Right atrium auricular region (tissue), 2 donors: ENCODE results near the gene KCNIP1. TPM values are rescaled to one million over a fixed set of nuclear protein-coding genes. Genes with fewer than 3 reads are reported as not detected.

Experiments used
- DNase-seq: peaks from one replicate; pipeline ENCODE4 v3.0.0-alpha.2; 2019; ENCODE audit warnings: low spot score
- H3K27ac ChIP-seq, 2 donors: fragments of 200-600 bp; sonication (generic); 1 replicate in 1 of 2; 2 replicates in 1 of 2; pipeline ENCODE4 v1.5.1; 2016 to 2019
- H3K27me3 ChIP-seq, 2 donors: fragments of 200-600 bp; sonication (generic); one replicate each; pipeline versions ENCODE4 v1.5.1 to v1.6.0; 2017 to 2019
- H3K36me3 ChIP-seq: fragments of 200-600 bp; sonication (generic); one replicate; pipeline ENCODE4 v1.5.1; 2016
- H3K4me1 ChIP-seq, 2 donors: fragments of 200-600 bp; sonication (generic); one replicate each; pipeline versions ENCODE4 v1.5.1 to v1.6.0; 2017 to 2019
- H3K4me3 ChIP-seq, 2 donors: fragments of 200-600 bp; sonication (generic); 1 replicate in 1 of 2; 2 replicates in 1 of 2; pipeline ENCODE4 v1.5.1; 2017 to 2019; ENCODE audit warnings: mild to moderate bottlenecking in 1 of 2, moderate library complexity in 1 of 2
- H3K9me3 ChIP-seq, 2 donors: fragments of 200-600 bp; sonication (generic); one replicate each; pipeline ENCODE4 v1.5.1; 2019
- CTCF ChIP-seq, 2 donors: fragments of 200-600 bp; sonication (generic); IDR thresholded peaks; one replicate each; pipeline ENCODE4 v1.5.1; 2019; ENCODE audit warnings: antibody characterized with exemption in 2 of 2
- total RNA-seq, 2 donors: library from RNA; depleted of rRNA; stranded (reverse); fragments of >200 nt; gene quantifications; one replicate each; pipeline ENCODE4 v1.1.0, GENCODE V29; 2016

Gene KCNIP1
- total RNA-seq, 2 donors from 2014 or later, result not detected

- Histone ChIP-seq H3K27ac (no peak overlapping the region), H3K4me3 (no peak overlapping the region), H3K27me3 (no peaks in the 10 kb centered on the region), H3K36me3 (no peaks in the 10 kb centered on the region), H3K9me3 (no peaks in the 10 kb centered on the region), H3K4me1 (no peaks in the 10 kb centered on the region)
- TF ChIP-seq CTCF (IDR thresholded peaks at IDR 0.05), result no peak
- DNase-seq, result no peak
These were observed 35.1 kb downstream of the KCNIP1 start for GRCh38 chr5:170538696-170539586.

- Histone ChIP-seq H3K9me3 (peaks cover 0 to 5% of the 10 kb centered on the region in 2 donors), H3K4me3 (no peak overlapping the region), H3K27ac (no peak overlapping the region), H3K27me3 (no peaks in the 10 kb centered on the region), H3K4me1 (no peaks in the 10 kb centered on the region), H3K36me3 (no peaks in the 10 kb centered on the region)
- no peak for TF ChIP-seq CTCF (IDR thresholded peaks at IDR 0.05)
- no peak for DNase-seq
These were observed 36.5 kb downstream of the KCNIP1 start for GRCh38 chr5:170540271-170540670.

- H3K4me1 ChIP-seq, result no peaks in the 10 kb centered on the region
- H3K36me3 ChIP-seq, result no peaks in the 10 kb centered on the region
- TF ChIP-seq CTCF (IDR thresholded peaks at IDR 0.05), result no peak
- H3K4me3 ChIP-seq, result no peak overlapping the region
- H3K27ac ChIP-seq, result no peak overlapping the region
- H3K27me3 ChIP-seq, result no peaks in the 10 kb centered on the region
- peaks cover 0 to 15% of the 10 kb centered on the region in 2 donors for H3K9me3 ChIP-seq
- DNase-seq, result no peak
These were observed 37.4 kb downstream of the KCNIP1 start for GRCh38 chr5:170541146-170541769.

- Histone ChIP-seq H3K36me3 (no peaks in the 10 kb centered on the region), H3K27me3 (no peaks in the 10 kb centered on the region), H3K4me3 (no peak overlapping the region), H3K4me1 (no peaks in the 10 kb centered on the region), H3K27ac (no peak overlapping the region), H3K9me3 (peaks cover 0 to 18% of the 10 kb centered on the region in 2 donors)
- DNase-seq, result no peak
- no peak for TF ChIP-seq CTCF (IDR thresholded peaks at IDR 0.05)
These were observed 39.0 kb downstream of the KCNIP1 start for GRCh38 chr5:170542691-170543293.

- H3K4me3 ChIP-seq, result no peak overlapping the region
- peaks cover 0 to 18% of the 10 kb centered on the region in 2 donors for H3K9me3 ChIP-seq
- no peaks in the 10 kb centered on the region for H3K36me3 ChIP-seq
- no peaks in the 10 kb centered on the region for H3K4me1 ChIP-seq
- no peaks in the 10 kb centered on the region for H3K27me3 ChIP-seq
- H3K27ac ChIP-seq, result no peak overlapping the region
- no peak for TF ChIP-seq CTCF (IDR thresholded peaks at IDR 0.05)
- no peak for DNase-seq
These were observed 41.5 kb downstream of the KCNIP1 start for GRCh38 chr5:170545313-170545712.
